H9 (cell line): Measurements from ENCODE around the gene ALCAM. TPM values are rescaled to one million over a fixed set of nuclear protein-coding genes. Genes with fewer than 3 reads are reported as not detected.
A peak's percentile ranks its signal among the peaks of the same experiment; 100 is the strongest.

Experiments used
- DNase-seq: peaks from one replicate; pipeline ENCODE4 v3.0.0-alpha.2; 2017
- H2AFZ ChIP-seq: one replicate; pipeline ENCODE4 v1.6.1; 2013; ENCODE audit warnings: mild to moderate bottlenecking, low read length, control low read depth, moderate library complexity
- H2AK5ac ChIP-seq: 2 replicates; pipeline ENCODE4 v1.6.1; 2013; ENCODE audit warnings: low read length, control low read depth, mixed read lengths; ENCODE audit not compliant: insufficient read length
- H2BK120ac ChIP-seq: one replicate; pipeline ENCODE4 v1.6.1; 2013; ENCODE audit warnings: low read depth, mild to moderate bottlenecking, low read length, control low read depth, inconsistent platforms; ENCODE audit not compliant: poor library complexity, severe bottlenecking
- H2BK12ac ChIP-seq: 2 replicates; pipeline ENCODE4 v1.6.1; 2013; ENCODE audit warnings: low read length, control low read depth, mixed read lengths, low read depth; ENCODE audit not compliant: insufficient read length
- H2BK15ac ChIP-seq: 2 replicates; pipeline ENCODE4 v1.6.1; 2013; ENCODE audit warnings: low read depth, low read length, control low read depth
- H2BK20ac ChIP-seq: one replicate; pipeline ENCODE4 v1.6.1; 2013; ENCODE audit warnings: low read depth, mild to moderate bottlenecking, low read length, control low read depth, inconsistent platforms; ENCODE audit not compliant: poor library complexity, severe bottlenecking
- H2BK5ac ChIP-seq: 2 replicates; pipeline ENCODE4 v1.6.1; 2013; ENCODE audit warnings: low read length, control low read depth, mixed read lengths; ENCODE audit not compliant: insufficient read length
- H3K14ac ChIP-seq: 2 replicates; pipeline ENCODE4 v1.6.1; 2013; ENCODE audit warnings: low read length, control low read depth; ENCODE audit not compliant: insufficient read depth
- H3K18ac ChIP-seq: 2 replicates; pipeline ENCODE4 v1.6.1; 2013; ENCODE audit warnings: low read depth, mild to moderate bottlenecking, mixed read lengths, low read length, control low read depth; ENCODE audit not compliant: insufficient read length
- H3K23ac ChIP-seq: 2 replicates; pipeline ENCODE4 v1.6.1; 2013; ENCODE audit warnings: low read length, control low read depth, mixed read lengths, low read depth; ENCODE audit not compliant: insufficient read length
- H3K23me2 ChIP-seq: 2 replicates; pipeline ENCODE4 v1.6.1; 2013; ENCODE audit warnings: low read depth, mild to moderate bottlenecking, mixed read lengths, low read length, control low read depth; ENCODE audit not compliant: insufficient read length, poor library complexity, severe bottlenecking
- H3K27ac ChIP-seq: 2 replicates; pipeline ENCODE4 v1.5.1; 2013; ENCODE audit warnings: low read length, control low read depth, mixed read lengths, low read depth; ENCODE audit not compliant: insufficient read length
- H3K27me3 ChIP-seq: 2 replicates; pipeline ENCODE4 v1.6.1; 2013; ENCODE audit warnings: low read length, control low read depth, inconsistent platforms; ENCODE audit not compliant: insufficient read depth
- H3K4ac ChIP-seq: 2 replicates; pipeline ENCODE4 v1.6.1; 2013; ENCODE audit warnings: low read depth, mild to moderate bottlenecking, control low read depth, inconsistent platforms, low read length, moderate library complexity
- H3K4me1 ChIP-seq: 2 replicates; pipeline ENCODE4 v1.6.1; 2013; ENCODE audit warnings: low read length, control low read depth, inconsistent platforms; ENCODE audit not compliant: insufficient read depth
- H3K4me2 ChIP-seq: 2 replicates; pipeline ENCODE4 v1.6.1; 2013; ENCODE audit warnings: low read length, control low read depth, mixed read lengths; ENCODE audit not compliant: insufficient read length, insufficient read depth
- H3K56ac ChIP-seq: 2 replicates; pipeline ENCODE4 v1.6.1; 2013; ENCODE audit warnings: low read depth, mild to moderate bottlenecking, mixed read lengths, low read length, control low read depth; ENCODE audit not compliant: insufficient read length
- H3K79me1 ChIP-seq: 2 replicates; pipeline ENCODE4 v1.6.1; 2013; ENCODE audit warnings: low read depth, mild to moderate bottlenecking, moderate library complexity, low read length, control low read depth, inconsistent platforms; ENCODE audit not compliant: insufficient read depth, poor library complexity, severe bottlenecking
- H3K79me2 ChIP-seq: 2 replicates; pipeline ENCODE4 v1.6.1; 2013; ENCODE audit warnings: low read length, control low read depth, inconsistent platforms; ENCODE audit not compliant: insufficient read depth
- H3K9ac ChIP-seq: 2 replicates; pipeline ENCODE4 v1.6.1; 2013; ENCODE audit warnings: low read length, control low read depth, mixed read lengths; ENCODE audit not compliant: insufficient read length; ENCODE audit errors: extremely low read depth
- H3K9me3 ChIP-seq: one replicate; pipeline ENCODE4 v1.6.1; 2013; ENCODE audit warnings: low read depth, low read length, inconsistent platforms; ENCODE audit not compliant: control insufficient read depth
- H3T11ph ChIP-seq: one replicate; pipeline ENCODE4 v1.6.1; 2013; ENCODE audit warnings: mild to moderate bottlenecking, low read length, control low read depth, inconsistent platforms
- H4K20me1 ChIP-seq: one replicate; pipeline ENCODE4 v1.6.1; 2013; ENCODE audit not compliant: control insufficient read depth, insufficient read length, insufficient read depth
- H4K5ac ChIP-seq: 2 replicates; pipeline ENCODE4 v1.6.1; 2013; ENCODE audit warnings: low read depth, mild to moderate bottlenecking, mixed read lengths, low read length, control low read depth; ENCODE audit not compliant: insufficient read length
- H4K8ac ChIP-seq: replicated peaks from 2 replicates; pipeline ENCODE4 v1.6.1; 2013; ENCODE audit warnings: low read length, control low read depth, mixed read lengths, low read depth; ENCODE audit not compliant: insufficient read length
- H4K91ac ChIP-seq: 2 replicates; pipeline ENCODE4 v1.6.1; 2013; ENCODE audit warnings: low read depth, mild to moderate bottlenecking, moderate library complexity, mixed read lengths, low read length, control low read depth; ENCODE audit not compliant: insufficient read length
- H3K27ac Mint-ChIP-seq, 3 experiments: 2 replicates in 2 of 3; 3 replicates in 1 of 3; pipeline ENCODE4 v1.8.0; 2020 to 2021; ENCODE audit warnings: mixed read lengths in 3 of 3, mild to moderate bottlenecking in 1 of 3, moderate library complexity in 1 of 3
- H3K27me3 Mint-ChIP-seq: 2 replicates; pipeline ENCODE4 v1.8.0; 2021; ENCODE audit warnings: low read depth, mild to moderate bottlenecking, moderate library complexity, mixed read lengths
- H3K36me3 Mint-ChIP-seq, 3 experiments: 2 replicates in 2 of 3; 3 replicates in 1 of 3; pipeline ENCODE4 v1.8.0; 2020 to 2021; ENCODE audit warnings: low read depth in 3 of 3, mixed read lengths in 3 of 3; ENCODE audit not compliant: insufficient read depth in 1 of 3
- H3K4me1 Mint-ChIP-seq, 2 experiments: 2 replicates each; pipeline ENCODE4 v1.8.0; 2020; ENCODE audit warnings: mixed read lengths in 2 of 2
- H3K4me3 Mint-ChIP-seq, 2 experiments: 2 replicates in 1 of 2; 3 replicates in 1 of 2; pipeline ENCODE4 v1.8.0; 2020 to 2021; ENCODE audit warnings: mild to moderate bottlenecking in 2 of 2, mixed read lengths in 2 of 2, moderate library complexity in 1 of 2
- H3K9me3 Mint-ChIP-seq, 2 experiments: 2 replicates in 1 of 2; 3 replicates in 1 of 2; pipeline ENCODE4 v1.8.0; 2020; ENCODE audit warnings: mild to moderate bottlenecking in 2 of 2, mixed read lengths in 2 of 2, moderate library complexity in 1 of 2
- WGBS: extraction: QIAGEN DNeasy Blood & Tissue Kit; methylation state at CpG from one replicate; pipeline ENCODE4 v1.1.7; 2013; ENCODE audit warnings: missing lambda C conversion rate, low lambda C conversion rate, mixed read lengths; ENCODE audit not compliant: insufficient read length; ENCODE audit errors: extremely low coverage; 5-methylcytosine and 5-hydroxymethylcytosine counted together
- total RNA-seq: library from RNA; stranded (reverse); gene quantifications from 2 replicates; pipeline ENCODE4 v1.2.1, GENCODE V29; 2021
- TF ChIP-seq, protein P1 (sequence below): fragments of 200-600 bp; sonication (generic); conservative IDR thresholded peaks from 3 replicates; pipeline ENCODE4 v1.8.0; 2021; ENCODE audit warnings: antibody characterized with exemption, mild to moderate bottlenecking

Gene ALCAM
- total RNA-seq, 1 experiment from 2014 or later = 43.7 TPM

DNA sequence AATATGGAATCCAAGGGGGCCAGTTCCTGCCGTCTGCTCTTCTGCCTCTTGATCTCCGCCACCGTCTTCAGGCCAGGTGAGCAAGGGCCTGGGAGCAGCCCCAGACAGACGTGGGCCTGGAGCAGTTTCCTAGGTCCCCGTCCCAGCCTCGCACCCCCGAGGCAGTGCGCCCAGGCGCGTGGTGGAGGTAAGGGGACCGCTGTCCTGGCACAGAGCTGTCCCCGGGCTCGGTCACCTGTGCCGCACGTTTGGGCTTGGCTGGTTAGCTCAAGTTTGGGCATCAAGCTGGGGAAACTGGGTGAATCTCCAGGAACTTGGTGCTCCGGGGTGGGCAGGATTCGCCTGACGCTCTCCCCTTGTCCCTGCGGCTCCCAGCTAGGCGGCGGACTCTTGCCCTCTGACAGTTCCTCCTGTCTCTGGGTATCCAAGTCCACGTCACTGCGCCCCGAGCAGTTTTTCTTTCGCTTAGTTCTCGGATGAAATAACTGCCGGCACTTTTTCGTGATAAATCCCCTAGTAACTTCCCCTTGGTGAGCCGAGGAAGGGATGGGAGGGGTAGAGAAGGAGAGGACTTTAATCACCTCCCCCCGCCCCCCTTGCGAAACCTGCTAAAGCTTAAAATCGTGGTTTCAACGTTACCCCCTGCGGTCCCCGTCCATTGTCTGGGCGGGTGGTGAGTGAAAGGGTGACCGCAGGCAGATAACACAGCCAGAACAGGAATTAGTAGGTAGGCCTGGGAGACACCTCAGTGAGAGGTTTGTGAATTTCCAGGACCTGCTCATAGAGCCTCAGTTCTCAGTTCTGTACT lies 901 bp downstream of the ALCAM start:
- H2BK12ac ChIP-seq = no peak overlapping the region
- no peak overlapping the region for H3T11ph ChIP-seq
- H2AK5ac ChIP-seq = no peak overlapping the region
- Mint-ChIP-seq H3K27ac (peak overlapping the region; percentile 72 to 86 (median 84); a peak in 5 of 7 replicates), H3K27me3 (peaks cover 13% of the 10 kb centered on the region), H3K9me3 (no peaks in the 10 kb centered on the region; a peak in 3 of 5 replicates), H3K36me3 (peaks cover 0 to 2% (median 0%) of the 10 kb centered on the region in 3 experiments; a peak in 2 of 7 replicates), H3K4me1 (peaks cover 35 to 37% of the 10 kb centered on the region in 2 experiments), H3K4me3 (peak overlapping the region; percentile 78 to 92)
- no peaks in the 10 kb centered on the region for H4K20me1 ChIP-seq
- H3K4me1 ChIP-seq = no peaks in the 10 kb centered on the region
- H3K79me2 ChIP-seq = no peaks in the 10 kb centered on the region
- TF ChIP-seq, protein P1, sequence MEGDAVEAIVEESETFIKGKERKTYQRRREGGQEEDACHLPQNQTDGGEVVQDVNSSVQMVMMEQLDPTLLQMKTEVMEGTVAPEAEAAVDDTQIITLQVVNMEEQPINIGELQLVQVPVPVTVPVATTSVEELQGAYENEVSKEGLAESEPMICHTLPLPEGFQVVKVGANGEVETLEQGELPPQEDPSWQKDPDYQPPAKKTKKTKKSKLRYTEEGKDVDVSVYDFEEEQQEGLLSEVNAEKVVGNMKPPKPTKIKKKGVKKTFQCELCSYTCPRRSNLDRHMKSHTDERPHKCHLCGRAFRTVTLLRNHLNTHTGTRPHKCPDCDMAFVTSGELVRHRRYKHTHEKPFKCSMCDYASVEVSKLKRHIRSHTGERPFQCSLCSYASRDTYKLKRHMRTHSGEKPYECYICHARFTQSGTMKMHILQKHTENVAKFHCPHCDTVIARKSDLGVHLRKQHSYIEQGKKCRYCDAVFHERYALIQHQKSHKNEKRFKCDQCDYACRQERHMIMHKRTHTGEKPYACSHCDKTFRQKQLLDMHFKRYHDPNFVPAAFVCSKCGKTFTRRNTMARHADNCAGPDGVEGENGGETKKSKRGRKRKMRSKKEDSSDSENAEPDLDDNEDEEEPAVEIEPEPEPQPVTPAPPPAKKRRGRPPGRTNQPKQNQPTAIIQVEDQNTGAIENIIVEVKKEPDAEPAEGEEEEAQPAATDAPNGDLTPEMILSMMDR = no peak
- no peak overlapping the region for H3K27ac ChIP-seq
- H3K9me3 ChIP-seq = no peaks in the 10 kb centered on the region
- no peak overlapping the region for H2BK15ac ChIP-seq
- peak overlapping the region; percentile 86 for H3K4me2 ChIP-seq
- no peak overlapping the region for H3K23ac ChIP-seq
- H3K79me1 ChIP-seq = no peaks in the 10 kb centered on the region
- no peak overlapping the region for H2BK5ac ChIP-seq
- no peak overlapping the region for H4K5ac ChIP-seq
- H3K14ac ChIP-seq = no peak overlapping the region
- no peaks in the 10 kb centered on the region for H3K27me3 ChIP-seq
- WGBS = no CpG with 5 or more reads among the region's 37 CpGs
- H2BK120ac ChIP-seq = no peak overlapping the region
- H4K91ac ChIP-seq = no peak overlapping the region
- H4K8ac ChIP-seq = no peak overlapping the region
- peak overlapping the region; percentile 9 for H3K18ac ChIP-seq
- no peak overlapping the region for H3K4ac ChIP-seq
- H3K9ac ChIP-seq = peak overlapping the region; percentile 12
- no peak overlapping the region for H2AFZ ChIP-seq
- peaks cover 40% of the 10 kb centered on the region for H3K23me2 ChIP-seq
- H2BK20ac ChIP-seq = no peak overlapping the region
- no peak overlapping the region for H3K56ac ChIP-seq
- peak; percentile 48 for DNase-seq
